ENCODE measurements around the gene EFHC1. TPM values are rescaled to one million over a fixed set of nuclear protein-coding genes. Genes with fewer than 3 reads are reported as not detected.

The EFHC1 gene
- total and polyA plus RNA-seq, 2 experiments from 2014 or later, result 24.3 to 28.0 TPM

- Histone ChIP-seq H3F3A (replicated peaks; ENCODE audit: low read depth) (no peaks in the 10 kb centered on the region), H3K27ac (ENCODE audit: low read depth) (no peak overlapping the region), H3K27me3 (ENCODE audit: insufficient read depth) (no peaks in the 10 kb centered on the region), H4K20me1 (replicated peaks; ENCODE audit: insufficient read depth) (0 out of 2 replicates have a peak, but pooled peaks cover 2% of the 10 kb centered on the region), H3K4me3 (no peak overlapping the region), H2AFZ (no peak overlapping the region), H3K4me2 (no peak overlapping the region), H3K9me2 (ENCODE audit: insufficient read depth) (no peaks in the 10 kb centered on the region), H3K79me2 (replicated peaks; ENCODE audit: insufficient read depth) (no peaks in the 10 kb centered on the region), H3K4me1 (ENCODE audit: insufficient read depth) (peaks cover 18% of the 10 kb centered on the region), H3K36me3 (ENCODE audit: insufficient read depth) (peaks cover 3% of the 10 kb centered on the region; the same call in 1 of the 2 replicates)
- DNase-seq (ENCODE audit: low spot score) (no peak), ATAC-seq (no peak)
- Mint-ChIP-seq H3K27ac (0 out of 2 replicates have a peak overlapping the region, but pooled peaks have one; percentile 14), H3K4me3 (no peak overlapping the region), H3K27me3 (ENCODE audit: insufficient read depth, low read depth, poor library complexity) (peaks cover 9% of the 10 kb centered on the region), H3K4me1 (peaks cover 52% of the 10 kb centered on the region), H3K36me3 (ENCODE audit: low read depth) (peaks cover 27% of the 10 kb centered on the region), H3K9me3 (no peaks in the 10 kb centered on the region)
- TF ChIP-seq CREB1 (CRISPR knock-in tag; IDR thresholded peaks at IDR 0.05; ENCODE audit: low read depth) (no peak), CTCF (conservative IDR thresholded peaks at IDR 0.05; ENCODE audit: low read depth in 2 of 2) (no peak), ETS1 (IDR thresholded peaks at IDR 0.05) (no peak)
Measured at GRCh38 chr6:52513896-52514295, 93.8 kb downstream of the EFHC1 start.

GRCh38 chr6:52514514-52514913 lies 94.4 kb downstream of the EFHC1 start:
- no peak overlapping the region for H3K27ac ChIP-seq (ENCODE audit: low read depth)
- H3K4me1 Mint-ChIP-seq, result peaks cover 48% of the 10 kb centered on the region

More at GRCh38 chr6:52514514-52514913, 94.4 kb downstream of the EFHC1 start:
- H3K36me3 Mint-ChIP-seq (ENCODE audit: low read depth), result peaks cover 26% of the 10 kb centered on the region
- H3K4me3 Mint-ChIP-seq, result no peak overlapping the region
- H3K4me2 ChIP-seq, result no peak overlapping the region
- H3K36me3 ChIP-seq (ENCODE audit: insufficient read depth), result peaks cover 3% of the 10 kb centered on the region
- no peaks in the 10 kb centered on the region for H3K27me3 ChIP-seq (ENCODE audit: insufficient read depth)
- no peak overlapping the region for H3K4me3 ChIP-seq
- DNase-seq (ENCODE audit: low spot score), result no peak
- 0 out of 2 replicates have a peak, but pooled peaks cover 2% of the 10 kb centered on the region for H4K20me1 ChIP-seq (replicated peaks; ENCODE audit: insufficient read depth)
- no peak overlapping the region for H2AFZ ChIP-seq
- no peaks in the 10 kb centered on the region for H3K9me3 Mint-ChIP-seq
- peak overlapping the region; percentile 16; the same call in 1 of the 2 replicates for H3K27ac Mint-ChIP-seq
- H3K27me3 Mint-ChIP-seq (ENCODE audit: insufficient read depth, low read depth, poor library complexity), result peaks cover 9% of the 10 kb centered on the region
- H3K79me2 ChIP-seq (replicated peaks; ENCODE audit: insufficient read depth), result 0 out of 2 replicates have a peak, but pooled peaks cover 1% of the 10 kb centered on the region
- H3K4me1 ChIP-seq (ENCODE audit: insufficient read depth), result peaks cover 18% of the 10 kb centered on the region
- no peak for ATAC-seq
- H3K9me2 ChIP-seq (ENCODE audit: insufficient read depth), result no peaks in the 10 kb centered on the region
- no peaks in the 10 kb centered on the region for H3F3A ChIP-seq (replicated peaks; ENCODE audit: low read depth)
- TF ChIP-seq CTCF (conservative IDR thresholded peaks at IDR 0.05; ENCODE audit: low read depth in 2 of 2) (no peak), NANOG (IDR thresholded peaks at IDR 0.05; ENCODE audit: borderline replicate concordance) (no peak), ZNF462 (CRISPR knock-in tag; IDR thresholded peaks at IDR 0.05) (no peak)

Measured in GM23338 (cell line).